GM21526 (cell line): ENCODE data around the gene NOTCH2NLA.
A peak's percentile ranks its signal among the peaks of the same experiment; 100 is the strongest.
"Not testable (repeated sequence)": the region's sequence is repeated elsewhere in the genome, so short reads cannot be mapped to it uniquely, and the experiment has no call there.

Experiments used
- ATAC-seq: cut with Tn5 transposase; IDR thresholded peaks from one replicate; pipeline ENCODE4 v1.9.1; 2021; ENCODE audit warnings: moderate library complexity; ENCODE audit not compliant: unreplicated experiment, low FRiP score

The NOTCH2NLA gene

GRCh38 chr1:146228710-146229477 is at the start of gene NOTCH2NLA:
Gene NOTCH2NLA, minus strand, starts transcription at chr1:146229021. Its CDS starts 39,684 bp downstream, at chr1:146189337.
- not testable (repeated sequence) for ATAC-seq

GRCh38 chr1:146278346-146278745 is 49.5 kb upstream of the NOTCH2NLA start:
- ATAC-seq = peak; percentile 55

GRCh38 chr1:146277087-146277486 is 48.3 kb upstream of the NOTCH2NLA start:
- ATAC-seq = not testable (repeated sequence)

GRCh38 chr1:146274083-146274482 is 45.3 kb upstream of the NOTCH2NLA start:
- ATAC-seq = not testable (repeated sequence)

DNA sequence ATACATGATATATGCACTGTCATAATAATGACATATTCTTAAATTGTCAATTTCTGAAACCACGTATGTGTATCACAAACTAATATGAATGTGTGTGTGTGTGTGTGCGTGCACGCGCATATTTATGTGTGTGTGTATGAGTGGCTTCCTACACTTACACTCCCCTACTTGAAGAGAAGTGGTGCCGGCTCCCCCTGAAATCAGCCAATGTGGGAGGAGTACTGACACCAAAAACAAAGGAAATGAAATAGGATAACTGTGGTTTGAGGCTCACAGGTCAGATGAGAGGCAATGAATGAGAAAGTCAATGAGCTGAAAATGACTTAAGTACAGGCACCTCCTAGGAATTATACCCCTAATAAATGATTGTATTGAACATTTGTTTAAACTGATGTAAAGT is 44.4 kb upstream of the NOTCH2NLA start:
- ATAC-seq = not testable (repeated sequence)

DNA sequence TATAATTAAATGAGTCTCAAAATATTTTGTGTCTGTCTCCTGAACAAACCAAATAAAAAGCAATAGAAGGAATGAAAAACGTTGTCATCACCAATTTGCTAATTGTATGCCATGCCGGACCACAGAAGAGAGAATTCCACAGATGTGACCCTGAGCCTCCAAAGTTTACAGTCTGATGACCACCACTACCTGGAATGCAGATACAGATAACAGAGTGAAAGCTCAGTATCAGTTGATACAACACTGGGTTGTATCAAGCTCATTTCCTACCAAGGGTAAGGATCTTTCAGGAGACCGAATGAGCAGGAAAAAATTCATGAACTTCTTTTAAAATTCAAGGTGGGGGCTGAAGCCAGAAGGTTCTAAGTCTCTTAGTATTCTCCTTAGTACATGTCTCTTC is 43.9 kb upstream of the NOTCH2NLA start:
- ATAC-seq = not testable (repeated sequence)

GRCh38 chr1:146271977-146272376 is 43.2 kb upstream of the NOTCH2NLA start:
- ATAC-seq = not testable (repeated sequence)

DNA sequence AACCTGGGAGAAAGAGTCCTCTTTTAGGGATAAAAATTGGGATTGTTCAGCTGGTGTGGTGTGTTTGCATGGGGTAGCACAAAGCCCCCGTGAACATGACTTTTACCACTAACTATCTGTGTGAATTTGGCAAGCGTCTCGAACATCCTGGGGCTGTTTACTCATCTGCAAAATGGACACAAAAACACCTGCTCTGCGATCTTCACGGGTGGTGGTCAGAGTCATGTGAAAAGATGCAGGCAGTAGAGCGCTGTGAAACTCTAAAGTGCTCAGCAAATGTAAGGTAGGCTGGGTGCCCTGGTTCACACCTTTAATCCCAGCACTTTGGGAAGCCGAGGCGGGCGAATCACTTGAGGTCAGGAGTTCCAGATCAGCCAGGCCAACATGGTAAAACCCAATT is 41.3 kb upstream of the NOTCH2NLA start:
- not testable (repeated sequence) for ATAC-seq

- not testable (repeated sequence) for ATAC-seq
Measured at GRCh38 chr1:146266179-146266748, 37.4 kb upstream of the NOTCH2NLA start.

- not testable (repeated sequence) for ATAC-seq
Measured at GRCh38 chr1:146264761-146265160, 35.9 kb upstream of the NOTCH2NLA start.

GRCh38 chr1:146260006-146260730 is 31.3 kb upstream of the NOTCH2NLA start:
- not testable (repeated sequence) for ATAC-seq

GRCh38 chr1:146257992-146258552 is 29.3 kb upstream of the NOTCH2NLA start:
- ATAC-seq = not testable (repeated sequence)

- ATAC-seq = not testable (repeated sequence)
Measured at GRCh38 chr1:146254569-146255197, 25.9 kb upstream of the NOTCH2NLA start.

DNA sequence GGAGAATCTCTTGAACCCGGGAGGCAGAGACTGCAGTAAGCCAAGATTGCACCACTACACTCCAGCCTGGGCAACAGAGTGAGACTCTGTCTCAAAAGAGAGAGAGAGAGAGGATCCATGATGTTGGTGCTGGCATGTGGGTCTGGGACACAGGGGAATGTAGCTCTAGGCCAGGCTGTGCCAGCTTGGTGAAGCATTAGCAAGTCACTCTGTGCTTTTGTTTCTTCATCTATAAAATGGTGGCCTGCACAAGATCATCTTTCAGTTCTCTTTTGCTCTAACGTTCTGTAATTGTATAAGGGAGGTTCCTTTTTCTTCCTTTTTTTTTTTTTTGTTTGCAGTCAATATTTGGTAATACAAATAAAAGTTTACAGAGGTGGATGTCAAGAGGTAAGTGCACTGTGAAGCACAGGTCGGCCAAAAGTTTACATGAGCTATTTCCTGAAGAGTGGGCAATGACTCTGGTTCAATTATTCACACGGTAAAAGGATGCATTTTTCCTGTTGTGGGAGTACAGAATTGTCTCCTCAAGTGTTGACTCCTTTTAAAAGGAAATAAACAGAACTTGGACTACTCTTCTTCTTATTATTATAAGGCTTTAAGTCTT is 24.5 kb upstream of the NOTCH2NLA start:
- ATAC-seq = not testable (repeated sequence)

- not testable (repeated sequence) for ATAC-seq
Measured at GRCh38 chr1:146251523-146251922, 22.7 kb upstream of the NOTCH2NLA start.

DNA sequence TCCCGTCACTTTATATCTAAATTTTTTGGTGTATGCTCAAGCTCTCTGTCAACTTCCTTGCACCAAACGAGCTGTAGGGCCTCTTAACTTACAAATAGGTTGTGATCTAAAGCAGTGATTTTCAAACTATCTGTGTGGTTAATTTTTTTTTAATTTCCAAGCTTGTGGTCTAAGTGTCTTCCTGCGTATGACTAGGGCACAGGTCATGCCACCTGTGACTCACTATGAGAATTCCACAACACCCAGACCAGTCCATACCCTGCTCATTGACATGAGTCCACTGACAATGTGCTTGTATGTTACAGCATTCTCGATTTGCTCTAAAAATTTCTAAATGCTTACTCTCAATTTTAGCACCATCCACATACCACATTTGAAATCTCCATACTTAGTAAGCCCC is 19.8 kb upstream of the NOTCH2NLA start:
- not testable (repeated sequence) for ATAC-seq

DNA sequence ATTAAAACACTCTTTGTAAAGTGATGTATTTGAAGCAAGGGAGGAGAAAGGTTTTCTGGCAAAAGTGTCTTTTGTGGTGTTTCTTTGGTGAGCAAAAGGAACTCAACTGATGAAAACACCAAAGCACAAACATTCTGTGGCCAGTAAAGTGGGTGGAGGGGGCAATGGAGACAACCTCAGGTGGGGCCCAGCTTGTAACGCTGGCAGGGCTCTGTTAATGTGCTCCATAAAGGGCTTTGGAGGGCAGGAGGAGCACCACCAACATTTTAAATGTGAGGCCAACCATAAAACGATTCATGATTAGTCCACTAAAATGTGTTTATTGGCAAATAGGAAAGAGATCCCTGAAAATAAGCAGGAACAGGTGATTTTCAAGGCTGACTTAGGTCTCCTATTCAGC is 7.8 kb upstream of the NOTCH2NLA start:
- ATAC-seq = not testable (repeated sequence)

GRCh38 chr1:146236026-146236601 is 7.3 kb upstream of the NOTCH2NLA start:
- ATAC-seq = not testable (repeated sequence)

DNA sequence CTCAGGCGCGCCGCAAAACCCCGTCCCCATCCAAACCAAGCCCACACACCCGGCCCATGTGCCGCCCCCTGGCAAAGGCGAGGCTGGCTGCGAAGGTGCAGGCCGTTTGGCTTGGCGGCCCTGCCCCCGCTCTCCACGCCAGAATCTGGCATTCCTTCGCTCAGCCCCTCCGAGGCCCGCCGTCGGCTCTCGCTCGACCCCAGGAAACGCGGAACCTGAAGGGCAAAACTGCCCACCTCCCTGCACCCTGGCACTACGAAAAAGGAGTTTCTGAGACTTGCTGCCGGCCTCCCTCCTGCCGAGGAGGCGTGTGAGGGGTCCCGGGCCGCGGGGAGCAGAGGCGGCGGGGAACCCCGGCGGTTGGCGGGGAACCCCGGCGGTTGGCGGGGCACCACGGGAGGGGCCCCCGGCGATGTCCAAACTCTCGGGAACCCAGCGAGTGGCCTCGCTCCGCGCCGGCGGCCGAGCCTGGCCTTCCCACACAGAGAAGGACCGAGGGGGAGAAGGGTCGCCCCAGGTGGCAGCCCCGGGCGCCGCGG is 608 bp downstream of the NOTCH2NLA start:
- ATAC-seq = not testable (repeated sequence)
